ENCODE results near the gene TRMT61A. TPM values are rescaled to one million over a fixed set of nuclear protein-coding genes. Genes with fewer than 3 reads are reported as not detected.

Gene TRMT61A
- total RNA-seq, 1 donor from 2014 or later, result 12.5 TPM

DNA sequence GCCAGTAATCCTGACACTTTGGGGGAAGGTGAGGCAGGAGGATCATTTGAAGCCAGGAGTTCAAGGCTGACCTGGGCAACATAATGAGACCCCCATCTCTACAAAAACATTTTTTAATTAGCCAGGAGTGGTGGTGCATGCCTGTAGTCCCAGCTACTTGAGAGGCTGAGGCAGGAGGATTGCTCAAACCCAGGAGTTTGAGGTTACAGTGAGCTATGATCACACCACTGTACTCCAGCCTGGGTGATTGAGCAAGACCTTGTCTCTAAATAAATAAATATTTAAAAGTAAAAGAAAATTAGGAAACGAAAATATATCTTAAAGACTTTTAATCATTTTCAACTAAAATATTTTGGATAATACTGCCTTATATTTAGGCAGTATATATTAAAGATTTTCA is 32.2 kb upstream of the TRMT61A start:
- Mint-ChIP-seq H3K27me3 (ENCODE audit: low read depth) (no peaks in the 10 kb centered on the region), H3K9me3 (no peaks in the 10 kb centered on the region), H3K4me3 (no peak overlapping the region), H3K4me1 (peaks cover 9% of the 10 kb centered on the region), H3K27ac (ENCODE audit: unreplicated experiment) (no peak overlapping the region), H3K36me3 (ENCODE audit: low read depth) (no peaks in the 10 kb centered on the region)
- no peak for DNase-seq (ENCODE audit: low read depth, low spot score)
- TF ChIP-seq, protein P1, sequence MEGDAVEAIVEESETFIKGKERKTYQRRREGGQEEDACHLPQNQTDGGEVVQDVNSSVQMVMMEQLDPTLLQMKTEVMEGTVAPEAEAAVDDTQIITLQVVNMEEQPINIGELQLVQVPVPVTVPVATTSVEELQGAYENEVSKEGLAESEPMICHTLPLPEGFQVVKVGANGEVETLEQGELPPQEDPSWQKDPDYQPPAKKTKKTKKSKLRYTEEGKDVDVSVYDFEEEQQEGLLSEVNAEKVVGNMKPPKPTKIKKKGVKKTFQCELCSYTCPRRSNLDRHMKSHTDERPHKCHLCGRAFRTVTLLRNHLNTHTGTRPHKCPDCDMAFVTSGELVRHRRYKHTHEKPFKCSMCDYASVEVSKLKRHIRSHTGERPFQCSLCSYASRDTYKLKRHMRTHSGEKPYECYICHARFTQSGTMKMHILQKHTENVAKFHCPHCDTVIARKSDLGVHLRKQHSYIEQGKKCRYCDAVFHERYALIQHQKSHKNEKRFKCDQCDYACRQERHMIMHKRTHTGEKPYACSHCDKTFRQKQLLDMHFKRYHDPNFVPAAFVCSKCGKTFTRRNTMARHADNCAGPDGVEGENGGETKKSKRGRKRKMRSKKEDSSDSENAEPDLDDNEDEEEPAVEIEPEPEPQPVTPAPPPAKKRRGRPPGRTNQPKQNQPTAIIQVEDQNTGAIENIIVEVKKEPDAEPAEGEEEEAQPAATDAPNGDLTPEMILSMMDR (conservative IDR thresholded peaks at IDR 0.05), result no peak

DNA sequence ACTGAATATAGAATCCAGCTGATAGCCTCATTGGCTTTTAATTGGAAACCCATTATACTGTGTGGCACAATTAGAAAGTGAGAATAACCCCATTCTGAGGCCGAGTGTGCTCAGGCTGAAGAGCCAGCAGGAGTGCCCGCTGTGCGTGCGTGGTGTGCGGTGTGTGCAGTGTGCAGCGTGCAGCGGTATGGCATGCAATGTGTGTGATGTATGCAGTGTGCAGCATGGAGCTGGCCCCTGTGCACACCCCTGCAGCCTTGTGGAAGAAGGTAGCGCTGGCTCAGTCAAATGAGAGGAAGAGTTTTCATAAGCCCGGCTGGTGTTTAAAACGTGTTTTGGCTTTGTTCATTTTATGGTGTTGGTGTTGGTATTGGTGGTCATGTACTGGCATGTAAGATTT is 29.3 kb upstream of the TRMT61A start:
- Mint-ChIP-seq H3K9me3 (no peaks in the 10 kb centered on the region), H3K27ac (ENCODE audit: unreplicated experiment) (no peak overlapping the region), H3K4me3 (no peak overlapping the region), H3K4me1 (peaks cover 9% of the 10 kb centered on the region), H3K27me3 (ENCODE audit: low read depth) (no peaks in the 10 kb centered on the region), H3K36me3 (ENCODE audit: low read depth) (peaks cover 14% of the 10 kb centered on the region)
- no peak for DNase-seq (ENCODE audit: low read depth, low spot score)
- TF ChIP-seq, protein P1 (conservative IDR thresholded peaks at IDR 0.05), result no peak

DNA sequence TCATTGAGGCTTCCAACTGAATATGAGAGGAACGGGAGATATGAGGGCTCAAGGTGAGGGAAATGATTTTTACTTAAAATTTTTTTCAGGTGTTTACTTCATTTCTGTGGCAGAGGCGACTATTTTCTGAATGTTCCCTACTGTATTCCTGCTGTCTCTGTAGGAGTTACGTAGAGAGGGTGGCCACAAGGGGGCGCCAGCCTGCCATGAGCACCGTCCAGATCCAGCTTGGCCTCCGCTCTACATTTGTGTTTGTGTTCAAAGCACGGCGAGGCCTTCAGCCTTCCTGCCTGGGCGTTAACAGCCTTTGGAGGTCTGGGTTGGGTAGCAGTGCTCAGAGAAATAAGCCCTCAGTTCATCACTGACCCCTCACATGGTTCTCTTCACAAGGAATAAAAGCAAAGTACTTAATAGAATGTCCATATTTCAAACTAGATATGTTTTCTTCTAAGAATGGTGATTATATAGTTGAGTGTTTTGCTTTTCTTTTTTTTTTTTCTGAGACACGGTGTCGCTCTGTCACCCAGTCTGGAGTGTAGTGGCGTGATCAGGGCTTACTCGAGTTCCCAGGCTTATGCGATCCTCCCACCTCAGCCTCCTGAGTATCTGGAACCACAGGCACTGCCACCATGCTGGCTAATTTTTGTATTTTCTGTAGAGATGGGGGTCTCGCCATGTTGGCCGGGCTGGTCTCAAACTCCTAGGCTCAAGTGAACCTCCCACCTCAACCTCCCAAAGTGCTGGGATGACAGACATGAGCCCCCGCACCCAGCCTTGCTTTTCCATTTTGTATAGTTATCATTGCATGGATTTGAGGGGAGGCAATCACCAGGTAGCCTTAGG is 28.6 kb upstream of the TRMT61A start:
- Mint-ChIP-seq H3K27me3 (ENCODE audit: low read depth) (no peaks in the 10 kb centered on the region), H3K27ac (ENCODE audit: unreplicated experiment) (no peak overlapping the region), H3K9me3 (no peaks in the 10 kb centered on the region), H3K36me3 (ENCODE audit: low read depth) (peaks cover 20% of the 10 kb centered on the region), H3K4me1 (peaks cover 9% of the 10 kb centered on the region), H3K4me3 (no peak overlapping the region)
- TF ChIP-seq, protein P1 (conservative IDR thresholded peaks at IDR 0.05), result peak; percentile 98
- peak; percentile 89 for DNase-seq (ENCODE audit: low read depth, low spot score)

DNA sequence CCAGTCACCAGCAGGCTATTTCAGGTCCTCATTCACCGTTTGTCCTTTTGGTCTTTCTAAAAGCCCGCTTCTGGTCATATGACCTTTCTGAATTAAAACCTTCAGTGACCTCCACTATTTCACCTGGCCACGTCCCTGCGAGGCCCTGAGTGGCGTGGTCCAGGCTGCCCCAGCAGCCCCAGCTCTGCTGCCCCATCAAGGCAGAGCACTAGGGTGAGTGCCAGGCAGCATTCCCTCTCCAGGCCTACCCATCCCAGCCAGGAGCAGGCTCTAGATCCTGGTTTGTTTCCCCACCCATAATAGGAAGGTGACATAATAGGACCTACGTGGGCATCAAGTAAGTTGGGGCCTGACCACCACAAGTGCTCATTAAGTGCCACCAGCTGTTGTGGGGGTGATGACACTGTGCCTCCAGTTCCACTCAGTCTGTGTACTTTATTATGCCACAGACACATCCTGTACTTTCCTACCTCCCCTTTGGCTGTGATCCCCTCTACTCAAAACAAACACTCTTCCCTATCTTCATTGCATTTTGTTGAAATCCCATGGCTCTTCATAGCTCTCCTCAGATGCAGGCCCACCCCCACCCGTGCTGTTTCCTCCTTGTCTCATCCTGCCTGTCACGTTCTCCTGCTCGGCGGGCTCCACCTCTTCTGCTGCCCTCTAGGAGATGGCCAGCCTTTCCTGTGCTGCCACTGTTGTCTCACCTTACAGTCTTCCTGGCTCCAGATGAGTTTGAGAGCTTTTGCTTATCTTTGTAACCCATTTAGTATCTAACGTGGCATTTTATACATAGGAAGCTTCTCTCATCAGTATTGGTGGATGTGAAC is 27.7 kb upstream of the TRMT61A start:
- TF ChIP-seq, protein P1 (conservative IDR thresholded peaks at IDR 0.05), result no peak
- Mint-ChIP-seq H3K4me1 (peaks cover 9% of the 10 kb centered on the region), H3K27ac (ENCODE audit: unreplicated experiment) (peak overlapping the region; percentile 73), H3K9me3 (no peaks in the 10 kb centered on the region), H3K4me3 (no peak overlapping the region), H3K27me3 (ENCODE audit: low read depth) (no peaks in the 10 kb centered on the region), H3K36me3 (ENCODE audit: low read depth) (peaks cover 20% of the 10 kb centered on the region)
- no peak for DNase-seq (ENCODE audit: low read depth, low spot score)

DNA sequence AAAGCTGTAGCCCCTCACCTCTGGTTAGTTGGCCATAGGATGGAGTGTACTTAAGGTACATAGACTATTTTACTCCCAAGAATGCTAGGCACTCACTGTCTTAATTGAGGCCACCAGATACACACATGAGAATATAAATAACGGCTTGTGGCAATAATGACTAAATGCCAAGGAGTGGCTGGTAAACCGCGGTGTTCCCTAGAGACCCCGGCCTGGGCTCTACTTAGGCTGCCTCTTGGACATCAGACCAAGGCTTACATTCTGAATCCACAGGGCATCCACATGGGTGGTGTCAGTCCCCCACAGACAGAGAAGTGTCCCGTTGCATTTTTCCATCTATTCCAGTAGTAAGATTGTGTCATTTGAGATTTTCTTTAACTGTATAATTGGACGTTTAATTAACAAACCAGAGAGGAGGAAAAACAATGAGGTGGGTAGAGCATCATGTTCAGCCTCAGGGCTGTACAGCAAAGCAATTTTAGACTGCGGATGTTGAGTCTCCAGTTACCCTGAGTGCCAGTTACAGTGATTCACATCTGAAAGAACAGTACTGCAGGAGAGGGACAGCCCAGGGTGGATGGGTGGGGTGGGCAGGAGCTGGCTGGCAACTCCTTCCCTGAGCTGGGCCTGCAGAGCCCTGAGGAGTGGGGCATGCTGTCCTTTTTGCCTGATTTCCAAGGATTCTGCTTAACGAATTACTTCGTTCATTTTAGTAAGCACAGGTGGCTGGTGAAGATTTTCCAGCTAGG is 26.9 kb upstream of the TRMT61A start:
- DNase-seq (ENCODE audit: low read depth, low spot score), result no peak
- Mint-ChIP-seq H3K27ac (ENCODE audit: unreplicated experiment) (no peak overlapping the region), H3K9me3 (no peaks in the 10 kb centered on the region), H3K27me3 (ENCODE audit: low read depth) (no peaks in the 10 kb centered on the region), H3K4me3 (no peak overlapping the region), H3K36me3 (ENCODE audit: low read depth) (peaks cover 23% of the 10 kb centered on the region), H3K4me1 (peaks cover 9% of the 10 kb centered on the region)
- TF ChIP-seq, protein P1 (conservative IDR thresholded peaks at IDR 0.05), result no peak

Measured in neural crest cell (in vitro differentiated cells).